ENCODE measurements around the gene ILDR2. TPM values are rescaled to one million over a fixed set of nuclear protein-coding genes. Genes with fewer than 3 reads are reported as not detected.

The ILDR2 gene
- total RNA-seq, 1 donor from 2014 or later, result 0.56 TPM

DNA sequence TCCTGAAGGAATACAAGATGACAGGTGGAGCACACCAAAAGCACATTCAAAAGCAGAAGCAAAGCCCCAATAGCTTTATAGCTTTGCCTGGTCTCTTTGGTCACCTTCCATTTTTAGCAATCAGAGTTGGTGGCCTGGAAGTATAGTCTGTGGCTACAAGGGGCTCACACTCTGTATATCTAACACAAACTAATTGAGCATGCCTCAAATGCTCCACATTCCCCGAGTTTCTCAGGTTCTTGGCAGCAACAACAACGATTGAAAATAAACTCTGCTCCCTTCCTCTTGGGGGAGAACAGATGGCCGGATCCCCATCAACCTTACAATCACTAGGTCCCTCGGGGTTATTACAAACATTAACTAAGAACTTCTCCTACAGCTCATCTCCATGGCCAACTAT lies 74.4 kb downstream of the ILDR2 start:
- H3K27me3 Mint-ChIP-seq (ENCODE audit: unreplicated experiment), result no peaks in the 10 kb centered on the region
- H3K36me3 Mint-ChIP-seq (ENCODE audit: unreplicated experiment), result peaks cover 3% of the 10 kb centered on the region
- no peak overlapping the region for H3K27ac Mint-ChIP-seq (ENCODE audit: unreplicated experiment)
- H3K4me3 Mint-ChIP-seq (ENCODE audit: unreplicated experiment), result no peak overlapping the region
- H3K4me1 Mint-ChIP-seq (ENCODE audit: low read depth, unreplicated experiment), result no peaks in the 10 kb centered on the region
- no peaks in the 10 kb centered on the region for H3K9me3 Mint-ChIP-seq (ENCODE audit: unreplicated experiment)
- DNase-seq, result no peak
- TF ChIP-seq, protein P1, sequence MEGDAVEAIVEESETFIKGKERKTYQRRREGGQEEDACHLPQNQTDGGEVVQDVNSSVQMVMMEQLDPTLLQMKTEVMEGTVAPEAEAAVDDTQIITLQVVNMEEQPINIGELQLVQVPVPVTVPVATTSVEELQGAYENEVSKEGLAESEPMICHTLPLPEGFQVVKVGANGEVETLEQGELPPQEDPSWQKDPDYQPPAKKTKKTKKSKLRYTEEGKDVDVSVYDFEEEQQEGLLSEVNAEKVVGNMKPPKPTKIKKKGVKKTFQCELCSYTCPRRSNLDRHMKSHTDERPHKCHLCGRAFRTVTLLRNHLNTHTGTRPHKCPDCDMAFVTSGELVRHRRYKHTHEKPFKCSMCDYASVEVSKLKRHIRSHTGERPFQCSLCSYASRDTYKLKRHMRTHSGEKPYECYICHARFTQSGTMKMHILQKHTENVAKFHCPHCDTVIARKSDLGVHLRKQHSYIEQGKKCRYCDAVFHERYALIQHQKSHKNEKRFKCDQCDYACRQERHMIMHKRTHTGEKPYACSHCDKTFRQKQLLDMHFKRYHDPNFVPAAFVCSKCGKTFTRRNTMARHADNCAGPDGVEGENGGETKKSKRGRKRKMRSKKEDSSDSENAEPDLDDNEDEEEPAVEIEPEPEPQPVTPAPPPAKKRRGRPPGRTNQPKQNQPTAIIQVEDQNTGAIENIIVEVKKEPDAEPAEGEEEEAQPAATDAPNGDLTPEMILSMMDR (IDR thresholded peaks at IDR 0.05; ENCODE audit: partially characterized antibody, unreplicated experiment), result no peak

GRCh38 chr1:166899769-166900168 lies 75.6 kb downstream of the ILDR2 start:
- no peak overlapping the region for H3K27ac Mint-ChIP-seq (ENCODE audit: unreplicated experiment)
- no peak overlapping the region for H3K4me3 Mint-ChIP-seq (ENCODE audit: unreplicated experiment)
- H3K36me3 Mint-ChIP-seq (ENCODE audit: unreplicated experiment), result peaks cover 5% of the 10 kb centered on the region
- no peaks in the 10 kb centered on the region for H3K9me3 Mint-ChIP-seq (ENCODE audit: unreplicated experiment)
- no peaks in the 10 kb centered on the region for H3K27me3 Mint-ChIP-seq (ENCODE audit: unreplicated experiment)
- H3K4me1 Mint-ChIP-seq (ENCODE audit: low read depth, unreplicated experiment), result no peaks in the 10 kb centered on the region
- TF ChIP-seq, protein P1 (IDR thresholded peaks at IDR 0.05; ENCODE audit: partially characterized antibody, unreplicated experiment), result no peak
- no peak for DNase-seq

- Mint-ChIP-seq H3K36me3 (ENCODE audit: unreplicated experiment) (peaks cover 5% of the 10 kb centered on the region), H3K9me3 (ENCODE audit: unreplicated experiment) (no peaks in the 10 kb centered on the region), H3K4me3 (ENCODE audit: unreplicated experiment) (no peak overlapping the region), H3K27ac (ENCODE audit: unreplicated experiment) (no peak overlapping the region), H3K27me3 (ENCODE audit: unreplicated experiment) (no peaks in the 10 kb centered on the region), H3K4me1 (ENCODE audit: low read depth, unreplicated experiment) (no peaks in the 10 kb centered on the region)
- TF ChIP-seq, protein P1 (IDR thresholded peaks at IDR 0.05; ENCODE audit: partially characterized antibody, unreplicated experiment), result no peak
- DNase-seq, result no peak
Measured at GRCh38 chr1:166895766-166896165, 79.6 kb downstream of the ILDR2 start.

- DNase-seq, result no peak
- Mint-ChIP-seq H3K27ac (ENCODE audit: unreplicated experiment) (no peak overlapping the region), H3K4me1 (ENCODE audit: low read depth, unreplicated experiment) (no peaks in the 10 kb centered on the region), H3K4me3 (ENCODE audit: unreplicated experiment) (no peak overlapping the region), H3K9me3 (ENCODE audit: unreplicated experiment) (no peaks in the 10 kb centered on the region), H3K36me3 (ENCODE audit: unreplicated experiment) (no peaks in the 10 kb centered on the region), H3K27me3 (ENCODE audit: unreplicated experiment) (peaks cover 2% of the 10 kb centered on the region)
- TF ChIP-seq, protein P1 (IDR thresholded peaks at IDR 0.05; ENCODE audit: partially characterized antibody, unreplicated experiment), result no peak
Measured at GRCh38 chr1:166889776-166890175, 85.6 kb downstream of the ILDR2 start.

GRCh38 chr1:166888373-166889111 lies 86.8 kb downstream of the ILDR2 start:
- H3K4me1 Mint-ChIP-seq (ENCODE audit: low read depth, unreplicated experiment), result no peaks in the 10 kb centered on the region
- TF ChIP-seq, protein P1 (IDR thresholded peaks at IDR 0.05; ENCODE audit: partially characterized antibody, unreplicated experiment), result no peak
- no peak for DNase-seq
- H3K9me3 Mint-ChIP-seq (ENCODE audit: unreplicated experiment), result no peaks in the 10 kb centered on the region
- H3K27ac Mint-ChIP-seq (ENCODE audit: unreplicated experiment), result no peak overlapping the region
- peaks cover 2% of the 10 kb centered on the region for H3K27me3 Mint-ChIP-seq (ENCODE audit: unreplicated experiment)
- no peak overlapping the region for H3K4me3 Mint-ChIP-seq (ENCODE audit: unreplicated experiment)
- no peaks in the 10 kb centered on the region for H3K36me3 Mint-ChIP-seq (ENCODE audit: unreplicated experiment)

Data from glutamatergic neuron (in vitro differentiated cells).